Smooth muscle cell (in vitro differentiated cells): ENCODE measurements around the gene RNF145. TPM values are rescaled to one million over a fixed set of nuclear protein-coding genes. Genes with fewer than 3 reads are reported as not detected.

ENCODE experiments used
- DNase-seq: peaks from one replicate; lab custom pipeline; 2025; ENCODE audit not compliant: unreplicated experiment; lab: John Stamatoyannopoulos, UW
- H2AFZ ChIP-seq: fragments of 200-600 bp; sonication (generic); 2 replicates; pipeline ENCODE4 v1.6.0; 2016; ENCODE audit warnings: antibody characterized with exemption, low read depth, mild to moderate bottlenecking
- H3F3A ChIP-seq: fragments of 200-600 bp; sonication (generic); 2 replicates; pipeline ENCODE4 v1.6.0; 2017; ENCODE audit warnings: antibody characterized with exemption, low read depth
- H3K27ac ChIP-seq: fragments of 200-600 bp; sonication (generic); 2 replicates; pipeline ENCODE4 v1.5.1; 2016; ENCODE audit warnings: low read depth, mild to moderate bottlenecking
- H3K27me3 ChIP-seq: fragments of 200-600 bp; sonication (generic); 2 replicates; pipeline ENCODE4 v1.6.1; 2016; ENCODE audit warnings: low read depth, mild to moderate bottlenecking
- H3K36me3 ChIP-seq: fragments of 200-600 bp; sonication (generic); 2 replicates; pipeline ENCODE4 v1.5.1; 2016; ENCODE audit warnings: low read depth
- H3K4me1 ChIP-seq: fragments of 200-600 bp; sonication (generic); 2 replicates; pipeline ENCODE4 v1.5.1; 2016; ENCODE audit warnings: low read depth
- H3K4me2 ChIP-seq: fragments of 200-600 bp; sonication (generic); 2 replicates; pipeline ENCODE4 v1.6.0; 2016; ENCODE audit warnings: mild to moderate bottlenecking
- H3K4me3 ChIP-seq: fragments of 200-600 bp; sonication (generic); 2 replicates; pipeline ENCODE4 v1.5.1; 2016; ENCODE audit warnings: mild to moderate bottlenecking
- H3K79me2 ChIP-seq: fragments of 200-600 bp; sonication (generic); 2 replicates; pipeline ENCODE4 v1.6.0; 2016; ENCODE audit warnings: low read depth, mild to moderate bottlenecking
- H3K9ac ChIP-seq: fragments of 200-600 bp; sonication (generic); 2 replicates; pipeline ENCODE4 v1.6.0; 2016; ENCODE audit warnings: low read depth
- H3K9me3 ChIP-seq: fragments of 200-600 bp; sonication (generic); replicated peaks from 2 replicates; pipeline ENCODE4 v1.5.1; 2016; ENCODE audit warnings: low read depth
- H4K20me1 ChIP-seq: fragments of 200-600 bp; sonication (generic); 2 replicates; pipeline ENCODE4 v1.6.0; 2016; ENCODE audit warnings: low read depth
- CTCF ChIP-seq: fragments of 200-600 bp; sonication (generic); IDR thresholded peaks from 2 replicates; pipeline ENCODE4 v1.5.1; 2017; ENCODE audit warnings: borderline replicate concordance, mild to moderate bottlenecking, antibody characterized with exemption; ENCODE audit not compliant: insufficient read depth, poor library complexity, severe bottlenecking
- whole genome bisulfite sequencing: methylation state at CpG from one replicate; pipeline ENCODE4 v1.1.7; 2016; ENCODE audit warnings: low lambda C conversion rate; 5-methylcytosine and 5-hydroxymethylcytosine counted together
- polyA plus RNA-seq: library from polyadenylated mRNA; unstranded; fragments of >200 nt; fragmentation: Nextera tagmentation; extraction: Ambion mirVana; gene quantifications from 2 replicates; pipeline ENCODE4 v1.2.1, GENCODE V29; 2016
- small RNA-seq: library from RNA; depleted of rRNA; stranded (forward); fragments of <200 nt; gene quantifications from one replicate; pipeline ENCODE3, GENCODE V24; 2014
- total RNA-seq: library from RNA; depleted of rRNA; stranded (reverse); fragments of >200 nt; gene quantifications from 2 replicates; pipeline ENCODE4 v1.2.3, GENCODE V29; 2014

RNF145 gene
- total and polyA plus RNA-seq, 2 experiments from 2014 or later = 24.3 to 74.3 TPM

GRCh38 chr5:159112436-159112835 is 96.9 kb downstream of the RNF145 start:
- Histone ChIP-seq H3K9ac (no peak overlapping the region), H3K79me2 (no peaks in the 10 kb centered on the region), H3K4me2 (no peak overlapping the region), H3F3A (no peaks in the 10 kb centered on the region), H3K4me3 (no peak overlapping the region), H3K36me3 (no peaks in the 10 kb centered on the region), H4K20me1 (no peaks in the 10 kb centered on the region), H3K9me3 (no peaks in the 10 kb centered on the region), H2AFZ (no peak overlapping the region), H3K4me1 (no peaks in the 10 kb centered on the region), H3K27ac (no peak overlapping the region), H3K27me3 (peaks cover 68% of the 10 kb centered on the region)
- no peak for DNase-seq
- 85% methylated on average over 2 of the region's 2 CpGs for WGBS
- no peak for TF ChIP-seq CTCF

Small RNA genes within 50 kb of the gene (small RNA-seq; reads per million reads assigned to genes)
- not detected for gene RF00263

Other genes starting within 250 kb of the RNF145 start
- gene EBF1, start 109.6 kb downstream of the RNF145 start, total RNA-seq = 1.6 and 2.3 TPM in 2 replicates
- gene EBF1, start 109.6 kb downstream of the RNF145 start, polyA plus RNA-seq = 1.5 and 3.3 TPM in 2 replicates
- gene UBLCP1, start 53.7 kb upstream of the RNF145 start, total RNA-seq = 44.1 and 45.0 TPM in 2 replicates
- gene UBLCP1, start 53.7 kb upstream of the RNF145 start, polyA plus RNA-seq = 30.5 and 32.9 TPM in 2 replicates
- not detected in 2 replicates for gene IL12B, start 120.9 kb upstream of the RNF145 start, total RNA-seq
- not detected in 2 replicates for gene IL12B, start 120.9 kb upstream of the RNF145 start, polyA plus RNA-seq